ENCODE data around the gene MIF. TPM values are rescaled to one million over a fixed set of nuclear protein-coding genes. Genes with fewer than 3 reads are reported as not detected.

Gene MIF
- total RNA-seq, 1 experiment from 2014 or later = 1,068 TPM

DNA sequence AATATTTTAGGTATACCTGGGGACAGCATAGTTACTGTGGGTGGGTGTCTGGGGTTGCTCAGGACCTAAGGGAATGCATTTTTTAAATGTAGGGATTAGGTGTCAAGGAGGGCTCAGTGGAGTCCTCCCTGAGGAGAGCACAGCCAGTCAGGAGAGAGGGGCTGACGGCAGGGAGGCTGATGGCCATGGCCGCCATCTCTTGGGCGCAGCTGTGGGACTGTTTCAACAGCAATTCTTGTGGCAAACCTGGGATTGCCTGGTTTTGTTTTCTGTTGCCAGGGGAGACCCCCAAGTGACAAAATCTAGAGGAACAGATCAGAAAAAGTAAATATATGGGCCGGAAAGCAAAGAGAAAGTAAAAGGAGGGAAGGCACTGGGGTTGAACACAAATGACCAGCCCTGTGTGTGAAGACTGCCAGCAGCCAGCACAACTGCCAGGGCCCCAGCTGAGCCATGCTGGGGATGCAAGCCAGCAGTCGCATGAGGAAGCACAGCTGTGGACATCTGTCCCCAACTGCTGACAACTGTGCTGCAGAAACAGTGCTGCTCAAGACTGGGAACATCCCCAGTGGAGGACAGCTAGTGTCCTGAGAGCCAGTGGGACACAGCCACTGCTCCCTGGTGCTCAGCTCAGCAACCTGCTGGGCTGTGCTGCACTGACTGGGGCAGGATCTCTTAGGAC lies 10.5 kb downstream of the MIF start:
- WGBS (ENCODE audit: extremely low coverage, insufficient read length, low lambda C conversion rate) = no CpG with 5 or more reads among the region's 5 CpGs

More for the DNA sequence above, 10.5 kb downstream of the MIF start:
- Histone ChIP-seq H3K23ac (ENCODE audit: insufficient read length, low read depth, low read length) (no peak overlapping the region), H2AK5ac (ENCODE audit: insufficient read length, low read length) (no peak overlapping the region), H2BK120ac (ENCODE audit: low read depth, low read length, poor library complexity, severe bottlenecking) (no peak overlapping the region), H3K23me2 (ENCODE audit: insufficient read length, low read depth, low read length, poor library complexity, severe bottlenecking) (no peaks in the 10 kb centered on the region), H2BK5ac (ENCODE audit: insufficient read length, low read length) (no peak overlapping the region), H2BK20ac (ENCODE audit: low read depth, low read length, poor library complexity, severe bottlenecking) (no peak overlapping the region), H2BK15ac (ENCODE audit: low read depth, low read length) (no peak overlapping the region), H3K9ac (ENCODE audit: extremely low read depth, insufficient read length, low read length) (no peak overlapping the region), H3K9me3 (ENCODE audit: control insufficient read depth, low read depth, low read length) (no peaks in the 10 kb centered on the region), H3K79me2 (ENCODE audit: insufficient read depth, low read length) (no peaks in the 10 kb centered on the region), H3T11ph (ENCODE audit: low read length) (no peak overlapping the region), H4K20me1 (ENCODE audit: control insufficient read depth, insufficient read depth, insufficient read length) (no peaks in the 10 kb centered on the region), H3K79me1 (ENCODE audit: insufficient read depth, low read depth, low read length, poor library complexity, severe bottlenecking) (no peaks in the 10 kb centered on the region), H3K14ac (ENCODE audit: insufficient read depth, low read length) (no peak overlapping the region; the same call in 1 of the 2 replicates), H4K91ac (ENCODE audit: insufficient read length, low read depth, low read length) (no peak overlapping the region), H3K4me2 (ENCODE audit: insufficient read depth, insufficient read length, low read length) (no peak overlapping the region), H2AFZ (ENCODE audit: low read length) (no peak overlapping the region), H3K18ac (ENCODE audit: insufficient read length, low read depth, low read length) (no peak overlapping the region), H4K5ac (ENCODE audit: insufficient read length, low read depth, low read length) (no peak overlapping the region), H3K27ac (ENCODE audit: insufficient read length, low read depth, low read length) (no peak overlapping the region), H2BK12ac (ENCODE audit: insufficient read length, low read depth, low read length) (no peak overlapping the region), H3K4me1 (ENCODE audit: insufficient read depth, low read length) (0 out of 2 replicates have a peak, but pooled peaks cover 2% of the 10 kb centered on the region), H3K27me3 (ENCODE audit: insufficient read depth, low read length) (no peaks in the 10 kb centered on the region), H4K8ac (replicated peaks; ENCODE audit: insufficient read length, low read depth, low read length) (no peak overlapping the region), H3K4ac (ENCODE audit: low read depth, low read length) (no peak overlapping the region), H3K56ac (ENCODE audit: insufficient read length, low read depth, low read length) (no peak overlapping the region)
- no peak overlapping the region for H3K27ac Mint-ChIP-seq
- TF ChIP-seq, protein P1, sequence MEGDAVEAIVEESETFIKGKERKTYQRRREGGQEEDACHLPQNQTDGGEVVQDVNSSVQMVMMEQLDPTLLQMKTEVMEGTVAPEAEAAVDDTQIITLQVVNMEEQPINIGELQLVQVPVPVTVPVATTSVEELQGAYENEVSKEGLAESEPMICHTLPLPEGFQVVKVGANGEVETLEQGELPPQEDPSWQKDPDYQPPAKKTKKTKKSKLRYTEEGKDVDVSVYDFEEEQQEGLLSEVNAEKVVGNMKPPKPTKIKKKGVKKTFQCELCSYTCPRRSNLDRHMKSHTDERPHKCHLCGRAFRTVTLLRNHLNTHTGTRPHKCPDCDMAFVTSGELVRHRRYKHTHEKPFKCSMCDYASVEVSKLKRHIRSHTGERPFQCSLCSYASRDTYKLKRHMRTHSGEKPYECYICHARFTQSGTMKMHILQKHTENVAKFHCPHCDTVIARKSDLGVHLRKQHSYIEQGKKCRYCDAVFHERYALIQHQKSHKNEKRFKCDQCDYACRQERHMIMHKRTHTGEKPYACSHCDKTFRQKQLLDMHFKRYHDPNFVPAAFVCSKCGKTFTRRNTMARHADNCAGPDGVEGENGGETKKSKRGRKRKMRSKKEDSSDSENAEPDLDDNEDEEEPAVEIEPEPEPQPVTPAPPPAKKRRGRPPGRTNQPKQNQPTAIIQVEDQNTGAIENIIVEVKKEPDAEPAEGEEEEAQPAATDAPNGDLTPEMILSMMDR (conservative IDR thresholded peaks at IDR 0.05) = no peak
- H3K4me1 Mint-ChIP-seq = peaks cover 37 to 40% of the 10 kb centered on the region in 2 experiments
- H3K27me3 Mint-ChIP-seq (ENCODE audit: low read depth) = peaks cover 25% of the 10 kb centered on the region
- H3K4me3 Mint-ChIP-seq = no peak overlapping the region
- H3K36me3 Mint-ChIP-seq (ENCODE audit: insufficient read depth in 1 of 3, low read depth in 3 of 3) = peaks cover 17 to 20% (median 18%) of the 10 kb centered on the region in 3 experiments
- no peak for DNase-seq
- H3K9me3 Mint-ChIP-seq = peaks cover 11 to 20% of the 10 kb centered on the region in 2 experiments
